Measurements from ENCODE around the gene RPP25L. TPM values are rescaled to one million over a fixed set of nuclear protein-coding genes. Genes with fewer than 3 reads are reported as not detected.
A peak's percentile ranks its signal among the peaks of the same experiment; 100 is the strongest.

The RPP25L gene
- total RNA-seq, 1 donor = 19.2 TPM

- H3K36me3 ChIP-seq (ENCODE audit: insufficient read depth, low read length) = peaks cover 40% of the 10 kb centered on the region
These were observed 992 bp upstream of the RPP25L start for GRCh38 chr9:34612788-34613390.

GRCh38 chr9:34611251-34611810, 566 bp downstream of the RPP25L start:
- DNase-seq (ENCODE audit: insufficient read length, low spot score, missing footprints) = no peak
- Histone ChIP-seq H4K20me1 (ENCODE audit: insufficient read depth, low read length) (no peaks in the 10 kb centered on the region), H2AFZ (ENCODE audit: low read length) (peak overlapping the region; percentile 96), H3K27me3 (ENCODE audit: insufficient read depth, low read length) (no peaks in the 10 kb centered on the region), H3K4me3 (ENCODE audit: insufficient read depth, low read length) (peak overlapping the region; percentile 94), H3K27ac (ENCODE audit: low read depth, low read length) (peak overlapping the region; percentile 85), H3K4me2 (ENCODE audit: insufficient read depth, low read length) (peak overlapping the region; percentile 83), H3K79me2 (ENCODE audit: insufficient read depth, low read length) (peaks cover 11% of the 10 kb centered on the region), H3K4me1 (ENCODE audit: insufficient read depth, low read length) (peaks cover 12% of the 10 kb centered on the region), H3K9me3 (ENCODE audit: low read depth, low read length) (no peaks in the 10 kb centered on the region), H3K36me3 (ENCODE audit: insufficient read depth, low read length) (peaks cover 24% of the 10 kb centered on the region)
- TF ChIP-seq CTCF (IDR thresholded peaks at IDR 0.05; ENCODE audit: extremely low read depth, low read depth, low read length) = no peak

More at GRCh38 chr9:34612788-34613390, 992 bp upstream of the RPP25L start:
- Histone ChIP-seq H3K9me3 (ENCODE audit: low read depth, low read length) (no peaks in the 10 kb centered on the region), H3K4me3 (ENCODE audit: insufficient read depth, low read length) (peak overlapping the region; percentile 94), H4K20me1 (ENCODE audit: insufficient read depth, low read length) (no peaks in the 10 kb centered on the region), H3K4me1 (ENCODE audit: insufficient read depth, low read length) (peaks cover 12% of the 10 kb centered on the region), H2AFZ (ENCODE audit: low read length) (peak overlapping the region; percentile 86), H3K79me2 (ENCODE audit: insufficient read depth, low read length) (peaks cover 11% of the 10 kb centered on the region), H3K27me3 (ENCODE audit: insufficient read depth, low read length) (no peaks in the 10 kb centered on the region), H3K4me2 (ENCODE audit: insufficient read depth, low read length) (peak overlapping the region; percentile 83), H3K27ac (ENCODE audit: low read depth, low read length) (peak overlapping the region; percentile 85)
- peak; percentile 94 for DNase-seq (ENCODE audit: insufficient read length, low spot score, missing footprints)
- peak; percentile 93 for TF ChIP-seq CTCF (IDR thresholded peaks at IDR 0.05; ENCODE audit: extremely low read depth, low read depth, low read length)

GRCh38 chr9:34610434-34611206, 1.3 kb downstream of the RPP25L start:
- peak overlapping the region; percentile 83 for H3K4me2 ChIP-seq (ENCODE audit: insufficient read depth, low read length)
- no peaks in the 10 kb centered on the region for H3K9me3 ChIP-seq (ENCODE audit: low read depth, low read length)
- H3K27ac ChIP-seq (ENCODE audit: low read depth, low read length) = no peak overlapping the region
- H4K20me1 ChIP-seq (ENCODE audit: insufficient read depth, low read length) = no peaks in the 10 kb centered on the region
- H3K4me1 ChIP-seq (ENCODE audit: insufficient read depth, low read length) = peaks cover 12% of the 10 kb centered on the region
- no peak for DNase-seq (ENCODE audit: insufficient read length, low spot score, missing footprints)
- TF ChIP-seq CTCF (IDR thresholded peaks at IDR 0.05; ENCODE audit: extremely low read depth, low read depth, low read length) = no peak
- H2AFZ ChIP-seq (ENCODE audit: low read length) = no peak overlapping the region
- H3K79me2 ChIP-seq (ENCODE audit: insufficient read depth, low read length) = peaks cover 11% of the 10 kb centered on the region
- H3K4me3 ChIP-seq (ENCODE audit: insufficient read depth, low read length) = peak overlapping the region; percentile 94
- peaks cover 17% of the 10 kb centered on the region for H3K36me3 ChIP-seq (ENCODE audit: insufficient read depth, low read length)
- no peaks in the 10 kb centered on the region for H3K27me3 ChIP-seq (ENCODE audit: insufficient read depth, low read length)

- Histone ChIP-seq H2AFZ (ENCODE audit: low read length) (no peak overlapping the region), H3K9me3 (ENCODE audit: low read depth, low read length) (no peaks in the 10 kb centered on the region), H3K4me2 (ENCODE audit: insufficient read depth, low read length) (no peak overlapping the region), H4K20me1 (ENCODE audit: insufficient read depth, low read length) (no peaks in the 10 kb centered on the region), H3K27me3 (ENCODE audit: insufficient read depth, low read length) (no peaks in the 10 kb centered on the region), H3K27ac (ENCODE audit: low read depth, low read length) (no peak overlapping the region), H3K4me3 (ENCODE audit: insufficient read depth, low read length) (no peak overlapping the region), H3K79me2 (ENCODE audit: insufficient read depth, low read length) (peaks cover 11% of the 10 kb centered on the region), H3K4me1 (ENCODE audit: insufficient read depth, low read length) (peaks cover 8% of the 10 kb centered on the region), H3K36me3 (ENCODE audit: insufficient read depth, low read length) (no peaks in the 10 kb centered on the region)
- no peak for TF ChIP-seq CTCF (IDR thresholded peaks at IDR 0.05; ENCODE audit: extremely low read depth, low read depth, low read length)
- peak; percentile 0 for DNase-seq (ENCODE audit: insufficient read length, low spot score, missing footprints)
These were observed 4.6 kb downstream of the RPP25L start for GRCh38 chr9:34607331-34607730.
